Middle frontal gyrus (tissue), 1 donor: ENCODE results near the gene OR2T6.
"Not testable (repeated sequence)": the region's sequence is repeated elsewhere in the genome, so short reads cannot be mapped to it uniquely, and the experiment has no call there.

Source experiments
- DNase-seq: peaks from one replicate; pipeline ENCODE4 v3.0.0-alpha.2; 2015; ENCODE audit warnings: low spot score; ENCODE audit errors: extremely low spot score

OR2T6 gene

GRCh38 chr1:248375446-248375845, at the start of gene OR2T6:
Gene OR2T6 (plus strand): TSS chr1:248375746. CDS start chr1:248387609, 11,863 bp downstream.
- DNase-seq, result no peak

GRCh38 chr1:248343451-248343850, 32.1 kb upstream of the OR2T6 start:
- DNase-seq, result no peak

GRCh38 chr1:248348475-248348874, 27.1 kb upstream of the OR2T6 start, which contains the start of gene OR14C36:
Gene OR14C36 (plus strand): TSS chr1:248348775. CDS start chr1:248348775, 0 bp downstream.
- DNase-seq, result no peak

GRCh38 chr1:248359415-248359814, 16.1 kb upstream of the OR2T6 start:
- DNase-seq, result no peak

- no peak for DNase-seq
Observed at GRCh38 chr1:248361121-248361715, 14.3 kb upstream of the OR2T6 start, which contains the start of gene OR2T4. Gene OR2T4 (plus strand): TSS chr1:248361665. CDS start chr1:248361665, 0 bp downstream.

GRCh38 chr1:248366609-248367008, 8.9 kb upstream of the OR2T6 start:
- no peak for DNase-seq

GRCh38 chr1:248372394-248372793, 3.2 kb upstream of the OR2T6 start:
- DNase-seq, result no peak

GRCh38 chr1:248373761-248374160, 1.8 kb upstream of the OR2T6 start:
- DNase-seq, result no peak

GRCh38 chr1:248376916-248377315, 1.4 kb downstream of the OR2T6 start:
- no peak for DNase-seq

GRCh38 chr1:248380854-248381253, 5.3 kb downstream of the OR2T6 start:
- no peak for DNase-seq

GRCh38 chr1:248388426-248388825, 12.9 kb downstream of the OR2T6 start:
- DNase-seq, result no peak

- DNase-seq, result no peak
Observed at GRCh38 chr1:248393050-248393449, 17.5 kb downstream of the OR2T6 start.

- DNase-seq, result no peak
Observed at GRCh38 chr1:248402748-248403147, 27.2 kb downstream of the OR2T6 start, which contains the start of gene OR2T1. Gene OR2T1 (plus strand): TSS chr1:248403048. CDS start chr1:248406148, 3,100 bp downstream.

- no peak for DNase-seq
Observed at GRCh38 chr1:248404024-248404423, 28.5 kb downstream of the OR2T6 start.

GRCh38 chr1:248406721-248407692, 31.5 kb downstream of the OR2T6 start:
- DNase-seq, result no peak

- DNase-seq, result no peak
Observed at GRCh38 chr1:248416226-248416625, 40.7 kb downstream of the OR2T6 start.

- DNase-seq, result no peak
Observed at GRCh38 chr1:248417854-248418253, 42.3 kb downstream of the OR2T6 start.

GRCh38 chr1:248421384-248421783, 45.8 kb downstream of the OR2T6 start:
- DNase-seq, result no peak

GRCh38 chr1:248427526-248428191, 52.1 kb downstream of the OR2T6 start:
- DNase-seq, result not testable (repeated sequence)

- not testable (repeated sequence) for DNase-seq
Observed at GRCh38 chr1:248428192-248428533, 52.6 kb downstream of the OR2T6 start.

- DNase-seq, result not testable (repeated sequence)
Observed at GRCh38 chr1:248431683-248432082, 56.1 kb downstream of the OR2T6 start.

GRCh38 chr1:248432201-248432600, 56.7 kb downstream of the OR2T6 start:
- DNase-seq, result not testable (repeated sequence)
